Measurements from ENCODE around the gene HPS1.

Gene HPS1

GRCh38 chr10:98367604-98368451 is 78.9 kb downstream of the HPS1 start:
- no peaks in the 10 kb centered on the region for H4K20me1 ChIP-seq (ENCODE audit: insufficient read depth)
- TF ChIP-seq, protein P1, sequence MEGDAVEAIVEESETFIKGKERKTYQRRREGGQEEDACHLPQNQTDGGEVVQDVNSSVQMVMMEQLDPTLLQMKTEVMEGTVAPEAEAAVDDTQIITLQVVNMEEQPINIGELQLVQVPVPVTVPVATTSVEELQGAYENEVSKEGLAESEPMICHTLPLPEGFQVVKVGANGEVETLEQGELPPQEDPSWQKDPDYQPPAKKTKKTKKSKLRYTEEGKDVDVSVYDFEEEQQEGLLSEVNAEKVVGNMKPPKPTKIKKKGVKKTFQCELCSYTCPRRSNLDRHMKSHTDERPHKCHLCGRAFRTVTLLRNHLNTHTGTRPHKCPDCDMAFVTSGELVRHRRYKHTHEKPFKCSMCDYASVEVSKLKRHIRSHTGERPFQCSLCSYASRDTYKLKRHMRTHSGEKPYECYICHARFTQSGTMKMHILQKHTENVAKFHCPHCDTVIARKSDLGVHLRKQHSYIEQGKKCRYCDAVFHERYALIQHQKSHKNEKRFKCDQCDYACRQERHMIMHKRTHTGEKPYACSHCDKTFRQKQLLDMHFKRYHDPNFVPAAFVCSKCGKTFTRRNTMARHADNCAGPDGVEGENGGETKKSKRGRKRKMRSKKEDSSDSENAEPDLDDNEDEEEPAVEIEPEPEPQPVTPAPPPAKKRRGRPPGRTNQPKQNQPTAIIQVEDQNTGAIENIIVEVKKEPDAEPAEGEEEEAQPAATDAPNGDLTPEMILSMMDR (conservative IDR thresholded peaks at IDR 0.05; ENCODE audit: low read depth, low read length) = no peak
- no peaks in the 10 kb centered on the region for H3K36me3 ChIP-seq (ENCODE audit: insufficient read depth)
- no peak overlapping the region for H3K4me3 ChIP-seq (IDR thresholded peaks at IDR 0.05; ENCODE audit: insufficient read depth, low read depth, low read length)
- H2AFZ ChIP-seq (ENCODE audit: low read depth) = no peak overlapping the region
- no peaks in the 10 kb centered on the region for H3K79me2 ChIP-seq (ENCODE audit: insufficient read depth, low read depth)
- H3K4me1 ChIP-seq (ENCODE audit: low read depth, poor library complexity, severe bottlenecking) = no peaks in the 10 kb centered on the region
- H3K27ac ChIP-seq = no peak overlapping the region
- no peak overlapping the region for H3K4me2 ChIP-seq
- no peaks in the 10 kb centered on the region for H3K27me3 ChIP-seq (ENCODE audit: insufficient read depth, low read depth)
- no peak overlapping the region for H3K9ac ChIP-seq
